Endodermal cell (in vitro differentiated cells): ENCODE measurements around the gene ARNT2. TPM values are rescaled to one million over a fixed set of nuclear protein-coding genes. Genes with fewer than 3 reads are reported as not detected.

Source experiments
- DNase-seq: peaks from one replicate; pipeline ENCODE4 v3.0.0-alpha.2; 2017
- H3K27ac ChIP-seq: 2 replicates; pipeline ENCODE4 v1.5.1; 2013; ENCODE audit warnings: mild to moderate bottlenecking, low read depth, low read length, moderate library complexity
- H3K27me3 ChIP-seq: 2 replicates; pipeline ENCODE4 v1.6.1; 2013; ENCODE audit warnings: mild to moderate bottlenecking, low read length, moderate library complexity; ENCODE audit not compliant: insufficient read depth, control insufficient read depth, poor library complexity, severe bottlenecking
- H3K36me3 ChIP-seq: 2 replicates; pipeline ENCODE4 v1.7.0; 2013; ENCODE audit warnings: mild to moderate bottlenecking, low read length, moderate library complexity; ENCODE audit not compliant: control insufficient read depth, insufficient read depth
- H3K4me1 ChIP-seq: one replicate; pipeline ENCODE4 v1.7.0; 2013; ENCODE audit warnings: low read length; ENCODE audit not compliant: control insufficient read depth, insufficient read depth
- H3K4me3 ChIP-seq: 2 replicates; pipeline ENCODE4 v1.5.1; 2013; ENCODE audit warnings: mild to moderate bottlenecking, low read length, moderate library complexity
- H3K9ac ChIP-seq: 2 replicates; pipeline ENCODE4 v1.6.1; 2013; ENCODE audit warnings: mild to moderate bottlenecking, low read length, moderate library complexity; ENCODE audit not compliant: poor library complexity, severe bottlenecking; ENCODE audit errors: extremely low read depth
- H3K9me3 ChIP-seq: 2 replicates; pipeline ENCODE4 v1.6.1; 2013; ENCODE audit warnings: mild to moderate bottlenecking, low read length, moderate library complexity; ENCODE audit not compliant: control insufficient read depth
- H3K27ac Mint-ChIP-seq: 2 replicates; pipeline ENCODE4 v1.8.0; 2020; ENCODE audit warnings: mixed read lengths
- H3K27me3 Mint-ChIP-seq: 2 replicates; pipeline ENCODE4 v1.8.0; 2021; ENCODE audit warnings: mild to moderate bottlenecking, mixed read lengths; ENCODE audit not compliant: insufficient read depth
- H3K36me3 Mint-ChIP-seq: 2 replicates; pipeline ENCODE4 v1.8.0; 2020; ENCODE audit warnings: low read depth, mixed read lengths
- H3K4me1 Mint-ChIP-seq: 2 replicates; pipeline ENCODE4 v1.8.0; 2020; ENCODE audit warnings: mixed read lengths
- H3K4me3 Mint-ChIP-seq: 2 replicates; pipeline ENCODE4 v1.8.0; 2020; ENCODE audit warnings: mild to moderate bottlenecking, moderate library complexity, mixed read lengths
- H3K9me3 Mint-ChIP-seq: 2 replicates; pipeline ENCODE4 v1.8.0; 2020; ENCODE audit warnings: mild to moderate bottlenecking, mixed read lengths
- WGBS, 2 experiments: methylation state at CpG; one replicate each; pipeline versions ENCODE4 v1.1.5 to v1.1.7; 2013; ENCODE audit warnings: missing lambda C conversion rate in 2 of 2, mixed read lengths in 1 of 2; ENCODE audit not compliant: insufficient coverage in 1 of 2, insufficient read length in 1 of 2; 5-methylcytosine and 5-hydroxymethylcytosine counted together
- total RNA-seq, 2 donors: library from RNA; stranded (reverse); fragmentation: NEBNext Ultra II Directional in 1 of 2; extraction: Animal tissue kit (Norgen Biotek cat#: 25700) in 1 of 2; gene quantifications; 2 replicates in 1 of 2; 3 replicates in 1 of 2; pipeline ENCODE4 v1.2.1, GENCODE V29; 2021
- TF ChIP-seq, protein P1 (sequence below): fragments of 200-600 bp; sonication (generic); conservative IDR thresholded peaks from 2 replicates; pipeline ENCODE4 v1.5.0; 2021; ENCODE audit warnings: antibody characterized with exemption, mild to moderate bottlenecking

The ARNT2 gene
- total RNA-seq, 2 donors from 2014 or later: 8.0 to 15.9 TPM

DNA sequence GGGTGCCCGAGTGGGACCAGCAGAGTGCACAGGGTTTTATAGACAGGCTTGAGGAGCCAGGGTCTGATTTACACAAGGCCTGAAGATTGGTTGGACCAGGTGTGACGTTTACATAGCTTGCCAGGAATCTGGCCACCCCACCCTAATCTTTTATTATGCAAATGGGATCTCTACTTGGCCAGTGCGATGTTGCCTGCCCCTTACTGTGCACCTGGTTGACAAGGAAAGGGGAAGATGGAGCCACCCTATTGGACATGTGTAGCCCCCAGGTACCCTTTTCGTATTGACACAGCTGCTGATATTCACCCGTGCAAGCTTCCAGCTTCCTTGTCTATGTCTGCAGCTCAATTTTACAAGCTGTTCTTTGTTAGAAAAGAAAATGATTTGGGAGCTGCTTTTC is 132.0 kb downstream of the ARNT2 start:
- Histone ChIP-seq H3K27ac (no peak overlapping the region), H3K9me3 (peaks cover 13% of the 10 kb centered on the region), H3K27me3 (no peaks in the 10 kb centered on the region), H3K36me3 (no peaks in the 10 kb centered on the region), H3K4me1 (no peaks in the 10 kb centered on the region), H3K4me3 (no peak overlapping the region), H3K9ac (no peak overlapping the region)
- peaks cover 5% of the 10 kb centered on the region for H3K4me1 Mint-ChIP-seq
- no peak overlapping the region for H3K4me3 Mint-ChIP-seq
- H3K27ac Mint-ChIP-seq: no peak overlapping the region
- peaks cover 18% of the 10 kb centered on the region for H3K36me3 Mint-ChIP-seq
- no peaks in the 10 kb centered on the region for H3K27me3 Mint-ChIP-seq
- WGBS, 2 experiments: 50 to 88% methylated on average over 1 to 5 of the region's 5 CpGs
- TF ChIP-seq, protein P1, sequence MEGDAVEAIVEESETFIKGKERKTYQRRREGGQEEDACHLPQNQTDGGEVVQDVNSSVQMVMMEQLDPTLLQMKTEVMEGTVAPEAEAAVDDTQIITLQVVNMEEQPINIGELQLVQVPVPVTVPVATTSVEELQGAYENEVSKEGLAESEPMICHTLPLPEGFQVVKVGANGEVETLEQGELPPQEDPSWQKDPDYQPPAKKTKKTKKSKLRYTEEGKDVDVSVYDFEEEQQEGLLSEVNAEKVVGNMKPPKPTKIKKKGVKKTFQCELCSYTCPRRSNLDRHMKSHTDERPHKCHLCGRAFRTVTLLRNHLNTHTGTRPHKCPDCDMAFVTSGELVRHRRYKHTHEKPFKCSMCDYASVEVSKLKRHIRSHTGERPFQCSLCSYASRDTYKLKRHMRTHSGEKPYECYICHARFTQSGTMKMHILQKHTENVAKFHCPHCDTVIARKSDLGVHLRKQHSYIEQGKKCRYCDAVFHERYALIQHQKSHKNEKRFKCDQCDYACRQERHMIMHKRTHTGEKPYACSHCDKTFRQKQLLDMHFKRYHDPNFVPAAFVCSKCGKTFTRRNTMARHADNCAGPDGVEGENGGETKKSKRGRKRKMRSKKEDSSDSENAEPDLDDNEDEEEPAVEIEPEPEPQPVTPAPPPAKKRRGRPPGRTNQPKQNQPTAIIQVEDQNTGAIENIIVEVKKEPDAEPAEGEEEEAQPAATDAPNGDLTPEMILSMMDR: no peak
- H3K9me3 Mint-ChIP-seq: peaks cover 22% of the 10 kb centered on the region
- no peak for DNase-seq

GRCh38 chr15:80536716-80537115 is 132.5 kb downstream of the ARNT2 start:
- Mint-ChIP-seq H3K27ac (no peak overlapping the region), H3K27me3 (no peaks in the 10 kb centered on the region), H3K4me1 (peaks cover 5% of the 10 kb centered on the region), H3K9me3 (peaks cover 22% of the 10 kb centered on the region), H3K4me3 (no peak overlapping the region), H3K36me3 (peaks cover 18% of the 10 kb centered on the region)
- no peak overlapping the region for H3K4me3 ChIP-seq
- TF ChIP-seq, protein P1: no peak
- H3K9ac ChIP-seq: no peak overlapping the region
- no peak overlapping the region for H3K27ac ChIP-seq
- no peaks in the 10 kb centered on the region for H3K27me3 ChIP-seq
- WGBS, 2 experiments: 90 to 92% methylated on average over 2 of the region's 2 CpGs
- no peaks in the 10 kb centered on the region for H3K4me1 ChIP-seq
- no peaks in the 10 kb centered on the region for H3K36me3 ChIP-seq
- peaks cover 13% of the 10 kb centered on the region for H3K9me3 ChIP-seq
- DNase-seq: no peak

- TF ChIP-seq, protein P1: no peak
- no peaks in the 10 kb centered on the region for H3K27me3 Mint-ChIP-seq
- Histone ChIP-seq H3K36me3 (no peaks in the 10 kb centered on the region), H3K9ac (no peak overlapping the region), H3K4me3 (no peak overlapping the region), H3K9me3 (no peaks in the 10 kb centered on the region), H3K27ac (no peak overlapping the region), H3K27me3 (no peaks in the 10 kb centered on the region), H3K4me1 (no peaks in the 10 kb centered on the region)
- H3K36me3 Mint-ChIP-seq: no peaks in the 10 kb centered on the region
- no peaks in the 10 kb centered on the region for H3K9me3 Mint-ChIP-seq
- no peak overlapping the region for H3K27ac Mint-ChIP-seq
- no peaks in the 10 kb centered on the region for H3K4me1 Mint-ChIP-seq
- no peak overlapping the region for H3K4me3 Mint-ChIP-seq
- no peak for DNase-seq
Measured at GRCh38 chr15:80545078-80545477, 140.9 kb downstream of the ARNT2 start.
